Stimulated activated CD4-positive, alpha-beta T cell treated with anti-CD3 and anti-CD28 coated beads, TNF-alpha, amount 100 ng/mL, for 48 hours (primary cell): Measurements from ENCODE around the gene TBXT.
"Not testable (repeated sequence)": the region's sequence is repeated elsewhere in the genome, so short reads cannot be mapped to it uniquely, and the experiment has no call there.

Experiments used
- DNase-seq, 3 donors: peaks; one replicate each; pipeline ENCODE4 v3.0.0-alpha.2; 2020; ENCODE audit warnings: low read depth in 3 of 3

Gene TBXT

DNA sequence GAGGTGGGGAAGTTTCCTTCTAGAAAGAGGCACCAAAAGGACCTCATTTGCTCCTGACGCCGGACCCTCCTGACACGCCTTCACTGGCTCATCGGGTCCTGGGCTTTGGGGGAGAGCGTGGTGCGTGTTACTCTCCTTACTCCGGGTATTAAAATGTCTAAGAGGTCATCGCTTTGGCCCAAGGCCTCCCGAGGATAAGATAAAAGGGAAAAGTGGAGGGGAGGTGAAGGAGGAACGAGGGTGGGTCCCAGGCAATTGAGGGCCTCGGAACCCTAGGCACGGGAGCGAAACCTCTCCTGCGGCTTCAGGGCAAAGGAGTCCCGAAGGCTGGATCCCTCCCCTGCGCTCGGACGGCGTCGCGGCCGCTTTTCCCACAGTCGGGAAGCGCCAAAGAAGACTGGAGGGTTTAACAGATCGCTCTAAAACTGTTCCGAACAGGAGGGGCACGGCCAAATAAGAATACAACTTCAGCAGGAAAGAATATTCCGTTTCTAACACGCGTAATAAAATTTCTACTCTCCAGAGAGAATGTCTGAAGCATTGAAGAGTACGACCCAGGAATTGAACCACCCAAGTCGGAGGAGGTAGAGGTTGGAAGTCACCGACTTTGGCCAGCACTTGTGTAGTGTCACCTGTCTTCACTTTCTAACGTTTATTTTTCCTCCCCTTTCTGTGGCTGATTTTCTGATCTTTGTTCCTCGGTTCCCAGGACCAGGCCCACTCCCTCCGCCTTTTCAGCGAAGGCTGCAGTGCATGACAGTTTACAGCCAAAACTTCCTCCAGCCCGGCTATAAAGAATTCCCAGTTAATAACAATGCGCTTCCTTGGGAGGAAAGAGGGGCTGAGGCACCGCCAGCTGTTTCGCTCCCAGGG, 2.1 kb upstream of the TBXT start:
- DNase-seq = no peak

DNA sequence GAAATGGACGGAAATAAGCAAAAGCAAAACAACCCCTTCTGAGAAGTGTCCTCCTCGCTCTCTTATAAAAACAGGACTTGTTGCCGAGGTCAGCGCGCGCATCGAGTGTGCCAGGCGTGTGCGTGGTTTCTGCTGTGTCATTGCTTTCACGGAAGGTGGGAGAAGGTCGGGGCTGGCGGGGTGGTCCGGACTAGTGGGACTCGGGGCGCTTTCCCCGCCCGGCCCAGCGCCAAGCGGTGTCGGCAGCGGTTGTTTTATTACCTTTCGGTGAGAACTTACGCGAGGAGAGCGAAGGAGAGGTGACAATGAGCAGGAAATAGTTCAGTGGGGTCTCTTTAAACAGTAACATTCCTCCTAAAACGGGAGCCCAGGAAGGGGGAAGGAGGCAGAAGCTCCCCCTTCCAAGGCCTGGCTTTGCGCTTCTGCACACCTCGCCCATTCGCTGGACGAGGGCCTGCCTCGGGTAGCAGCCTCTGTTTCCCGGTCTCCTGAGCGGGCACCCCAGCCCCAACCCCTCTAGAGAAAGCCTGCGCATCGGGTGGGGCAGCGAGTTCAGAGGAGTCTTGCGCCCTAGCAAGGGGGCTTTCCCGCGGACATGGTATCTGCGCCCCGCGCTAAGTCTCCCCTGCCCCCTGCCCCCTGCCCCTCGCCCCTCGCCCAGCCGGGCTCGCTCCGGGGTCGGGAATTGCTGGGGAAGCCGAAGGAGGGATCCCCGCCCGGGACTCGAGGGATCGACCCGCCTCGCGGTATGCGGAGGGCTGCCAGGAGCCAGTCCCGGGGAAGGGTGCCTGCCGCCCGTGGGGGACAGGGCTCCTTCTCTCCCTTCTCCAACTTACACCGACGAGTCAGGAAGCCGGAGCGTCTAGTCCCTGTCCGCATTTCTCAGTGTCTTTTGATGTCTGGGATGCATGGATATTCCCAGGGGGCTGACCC, 1.2 kb upstream of the TBXT start:
- no peak for DNase-seq

DNA sequence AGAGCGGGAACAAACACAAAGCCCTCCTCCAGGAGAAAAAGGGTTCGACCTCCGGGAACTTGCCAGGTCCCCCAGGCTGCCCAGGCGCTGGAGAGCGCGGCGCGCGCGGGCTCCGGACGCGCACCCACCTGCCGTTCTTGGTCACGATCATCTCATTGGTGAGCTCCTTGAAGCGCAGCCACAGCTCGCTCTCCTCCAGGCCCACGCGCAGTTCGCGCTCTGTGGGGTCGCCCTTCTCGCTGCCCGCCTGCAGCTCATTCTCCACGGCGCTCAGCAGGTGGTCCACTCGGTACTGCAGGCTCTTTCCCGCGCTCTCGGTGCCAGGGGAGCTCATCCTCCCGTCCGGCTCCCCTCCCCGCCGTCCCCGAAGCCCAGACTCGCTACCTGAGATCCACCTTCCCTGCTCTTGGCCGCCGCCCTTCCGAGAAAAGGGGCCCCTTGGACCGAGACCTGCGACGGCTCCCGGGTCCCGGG, 356 bp downstream of the TBXT start:
- no peak for DNase-seq

DNA sequence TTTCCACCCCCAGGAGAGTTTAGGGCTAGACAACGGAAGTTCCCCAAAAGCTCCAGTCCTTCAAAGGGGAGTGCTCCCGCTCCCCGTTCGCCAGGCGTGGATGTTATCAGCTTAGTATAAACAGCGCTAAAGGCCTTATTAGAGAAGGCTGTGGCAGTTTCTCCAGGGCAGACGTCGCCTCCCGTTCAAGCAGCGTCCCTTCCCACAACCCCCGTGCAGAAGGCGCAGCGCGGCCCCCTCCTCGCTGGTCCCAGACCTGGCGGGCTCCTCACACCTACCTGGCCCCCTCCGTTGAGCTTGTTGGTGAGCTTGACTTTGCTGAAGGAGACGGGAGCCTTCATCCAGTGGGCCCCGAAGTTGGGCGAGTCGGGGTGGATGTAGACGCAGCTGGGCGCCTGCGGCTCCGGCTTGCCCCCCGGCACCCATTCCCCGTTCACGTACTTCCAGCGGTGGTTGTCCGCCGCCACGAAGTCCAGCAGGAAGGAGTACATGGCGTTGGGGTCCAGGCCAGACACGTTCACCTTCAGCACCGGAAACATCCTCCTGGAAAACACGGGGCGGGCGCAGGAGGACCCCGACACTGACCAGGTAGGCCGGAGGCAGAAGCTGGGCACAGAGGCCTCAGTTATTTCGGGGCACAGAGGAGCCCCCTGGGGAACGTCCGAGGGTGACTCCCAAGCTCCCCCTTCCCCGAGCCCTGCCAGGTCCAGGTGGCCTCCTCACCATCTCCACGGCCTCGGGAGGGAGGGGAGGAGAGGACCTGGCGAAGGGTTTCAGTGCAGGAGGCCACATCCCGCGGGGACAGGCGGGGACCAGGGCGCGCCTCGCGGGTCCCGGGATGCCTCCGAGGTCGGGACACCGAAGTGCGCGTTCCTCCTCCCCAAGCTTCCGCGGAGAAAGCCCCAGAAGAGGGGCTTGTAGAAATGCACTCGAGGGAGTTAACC, 1.1 kb downstream of the TBXT start:
- no peak for DNase-seq

DNA sequence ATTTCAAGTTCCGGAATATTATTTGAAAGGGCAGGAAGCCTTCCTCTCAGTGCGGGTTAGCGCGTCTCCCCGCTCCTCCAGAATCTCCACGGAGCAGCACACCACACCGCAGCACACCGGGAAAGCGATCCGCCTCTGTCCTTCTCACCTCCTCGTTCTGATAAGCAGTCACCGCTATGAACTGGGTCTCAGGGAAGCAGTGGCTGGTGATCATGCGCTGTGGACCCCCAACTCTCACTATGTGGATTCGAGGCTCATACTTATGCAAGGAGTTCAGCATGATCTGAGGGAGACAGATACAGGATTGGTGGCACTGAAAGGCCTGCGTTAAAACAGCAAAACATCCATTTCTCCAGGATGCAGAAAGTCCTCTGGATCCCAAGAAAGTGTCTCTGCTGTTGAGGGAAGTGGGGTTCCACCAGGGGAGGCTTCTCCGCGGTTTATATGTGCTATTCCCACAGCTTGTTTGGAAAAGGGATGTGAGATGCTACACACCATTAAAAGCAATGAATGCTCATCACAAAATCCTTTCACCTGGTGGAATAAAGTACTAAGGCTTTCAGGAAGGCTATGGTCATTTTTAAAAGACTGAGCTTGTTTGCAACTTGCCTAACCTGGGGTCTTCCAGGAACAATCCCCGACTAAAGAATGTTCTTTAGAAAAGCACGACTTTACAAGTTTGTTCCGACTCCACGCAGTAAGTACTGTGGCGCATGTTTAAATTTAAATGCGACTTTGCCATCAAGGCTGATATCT, 1.9 kb downstream of the TBXT start:
- DNase-seq = no peak

DNA sequence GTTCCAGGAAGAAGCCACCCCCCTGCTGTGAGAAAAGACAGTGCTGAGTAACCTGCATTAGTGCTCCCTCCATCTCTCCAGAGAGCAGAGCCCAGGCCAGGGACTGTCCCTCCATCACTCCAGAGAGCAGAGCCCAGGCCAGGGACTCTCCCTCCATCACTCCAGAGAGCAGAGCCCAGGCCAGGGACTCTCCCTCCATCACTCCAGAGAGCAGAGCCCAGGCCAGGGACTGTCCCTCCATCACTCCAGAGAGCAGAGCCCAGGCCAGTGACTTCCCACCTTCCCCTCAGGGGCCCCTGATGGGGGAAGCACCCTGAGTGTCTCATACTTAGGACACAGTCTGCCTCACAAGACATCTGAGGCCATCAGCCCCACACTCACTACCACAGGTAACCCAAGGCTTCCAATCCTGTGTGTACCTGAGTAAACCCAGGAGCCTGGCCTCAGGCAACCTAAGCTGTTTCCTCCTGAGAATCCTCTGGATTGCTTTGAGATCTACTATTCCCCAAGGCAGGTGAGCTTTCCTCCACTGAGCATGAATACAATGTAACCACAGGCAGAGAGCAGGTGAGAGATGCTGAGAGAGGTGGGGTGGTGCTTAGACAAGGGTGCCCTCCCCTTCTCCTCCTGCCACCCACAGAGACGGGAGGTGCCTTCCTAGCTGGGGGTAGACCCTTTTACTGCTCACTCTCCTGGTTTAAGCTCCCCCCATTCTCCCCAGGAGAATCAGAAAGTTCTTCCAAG, 4.9 kb downstream of the TBXT start:
- DNase-seq = peak in 2 of 3 donors; percentile 15 to 50

DNA sequence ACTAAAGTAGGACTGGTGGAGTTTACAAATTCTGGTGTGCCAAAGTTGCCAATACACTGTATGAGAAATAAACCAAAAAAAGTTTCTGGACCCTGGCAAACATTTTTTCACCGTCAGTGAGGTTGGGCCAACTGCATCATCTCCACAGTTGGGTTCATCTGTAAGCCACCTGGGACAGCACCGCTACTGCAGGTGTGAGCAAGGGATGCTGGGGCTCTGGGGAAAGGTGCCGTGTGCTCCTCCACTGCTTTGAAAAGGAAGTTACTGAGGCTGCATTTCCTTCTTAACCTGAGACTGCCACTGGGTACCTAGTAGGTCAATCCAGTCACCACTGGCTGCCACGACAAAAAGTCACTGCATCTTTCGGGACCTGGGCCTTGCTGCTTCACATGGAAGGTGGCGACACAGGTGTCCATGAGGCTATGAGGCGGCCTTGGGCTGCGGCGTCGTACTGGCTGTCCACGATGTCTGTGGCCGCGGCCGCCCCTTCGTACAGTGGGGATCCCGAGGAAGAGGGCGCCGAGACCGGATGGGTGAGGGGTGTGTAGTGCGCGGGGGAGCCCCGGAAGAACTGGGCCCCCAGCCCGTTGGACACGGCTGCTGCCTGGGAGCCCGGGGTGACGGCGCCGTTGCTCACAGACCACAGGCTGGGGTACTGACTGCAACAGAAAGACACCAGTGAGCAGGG, 9.6 kb downstream of the TBXT start:
- DNase-seq = no peak

DNA sequence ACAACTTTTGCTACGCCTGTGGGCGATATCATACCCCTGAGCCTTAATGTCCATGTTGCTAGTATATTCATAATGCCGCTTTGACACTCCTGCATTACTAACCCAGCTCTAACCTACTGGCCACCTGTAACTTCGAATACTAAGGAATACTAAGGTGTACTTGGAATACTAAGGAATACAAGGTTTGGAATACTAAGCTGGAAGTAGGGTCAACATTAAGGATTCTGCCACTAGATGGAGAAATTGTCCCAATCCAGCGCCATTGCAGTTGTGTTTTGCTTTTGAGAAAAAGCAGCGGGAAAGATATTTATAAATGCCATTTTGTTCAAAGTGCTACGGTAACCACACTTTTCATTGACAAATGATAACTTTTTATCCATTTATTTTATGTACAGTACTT, 10.7 kb downstream of the TBXT start:
- DNase-seq = no peak

DNA sequence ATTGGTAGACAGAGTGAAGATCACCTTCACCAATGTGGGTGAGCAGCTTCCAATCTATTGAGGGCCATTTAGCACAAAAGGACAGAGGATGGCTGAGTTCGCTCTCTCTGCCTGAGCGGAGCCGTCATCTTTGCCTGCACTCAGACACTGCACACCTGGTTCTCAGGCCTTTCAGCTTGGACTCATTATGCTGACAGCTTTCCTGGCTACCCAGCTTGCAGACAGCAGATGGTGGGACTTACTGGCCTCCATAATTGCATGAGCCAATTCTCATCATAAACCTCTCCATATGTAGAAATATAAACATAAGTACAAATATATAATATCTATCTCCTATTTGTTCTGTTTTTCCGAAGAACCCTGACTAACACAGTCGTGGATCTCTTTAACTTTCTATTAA, 13.7 kb downstream of the TBXT start:
- DNase-seq = no peak

DNA sequence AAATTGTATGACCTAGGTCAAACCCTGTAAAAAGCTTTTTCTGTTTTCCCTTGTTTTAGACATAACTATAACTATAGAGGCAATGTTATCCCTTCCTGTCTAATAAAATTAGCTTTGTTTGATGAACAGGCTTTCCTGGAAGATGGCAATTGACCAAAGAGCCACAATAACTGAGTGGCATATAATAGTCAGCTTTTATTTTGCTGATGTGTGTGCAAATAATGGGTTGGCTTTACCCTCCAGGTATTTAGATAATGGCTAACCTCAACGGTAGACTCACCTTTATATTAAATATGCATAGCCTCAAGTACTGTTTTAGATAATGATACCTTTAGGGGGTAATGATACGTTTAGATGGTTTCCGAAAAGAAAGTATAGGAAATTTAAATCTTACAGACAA, 15.0 kb downstream of the TBXT start:
- DNase-seq = no peak

DNA sequence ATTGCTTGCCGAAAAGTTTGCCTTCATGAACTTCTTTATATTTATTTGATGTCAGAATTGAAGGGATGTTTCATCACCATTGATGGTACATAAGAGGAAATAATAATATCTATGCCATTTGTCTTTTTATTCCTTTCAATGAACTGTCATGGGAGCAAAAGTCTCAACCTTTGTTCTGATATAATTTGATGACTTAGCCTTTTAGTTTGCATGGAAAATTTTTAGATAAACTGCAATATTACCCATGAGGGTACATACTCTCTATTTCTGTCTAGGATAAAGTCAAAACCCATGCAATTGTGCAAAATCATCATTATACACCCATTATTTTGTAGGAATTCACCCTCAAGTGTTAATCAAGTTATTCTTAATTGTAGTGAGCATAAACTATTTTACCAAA, 15.9 kb downstream of the TBXT start:
- no peak for DNase-seq

DNA sequence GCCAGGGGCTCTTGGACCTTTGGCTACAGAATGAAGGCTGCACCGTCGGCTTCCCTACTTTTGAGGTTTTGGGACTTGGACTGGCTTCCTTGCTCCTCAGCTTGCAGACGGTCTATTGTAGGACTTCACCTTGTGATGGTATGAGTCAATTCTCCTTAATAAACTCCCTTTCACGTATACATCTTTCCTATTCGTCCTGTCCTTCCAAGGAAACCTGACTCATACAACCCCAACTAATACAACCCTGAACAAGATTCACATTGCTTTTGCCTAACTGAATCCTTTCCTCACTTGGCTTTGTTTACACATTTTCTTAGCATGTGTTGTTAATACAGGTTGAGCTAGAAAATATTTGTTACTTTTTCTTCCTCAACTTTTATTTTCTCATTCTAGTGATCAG, 21.9 kb downstream of the TBXT start:
- DNase-seq = no peak

DNA sequence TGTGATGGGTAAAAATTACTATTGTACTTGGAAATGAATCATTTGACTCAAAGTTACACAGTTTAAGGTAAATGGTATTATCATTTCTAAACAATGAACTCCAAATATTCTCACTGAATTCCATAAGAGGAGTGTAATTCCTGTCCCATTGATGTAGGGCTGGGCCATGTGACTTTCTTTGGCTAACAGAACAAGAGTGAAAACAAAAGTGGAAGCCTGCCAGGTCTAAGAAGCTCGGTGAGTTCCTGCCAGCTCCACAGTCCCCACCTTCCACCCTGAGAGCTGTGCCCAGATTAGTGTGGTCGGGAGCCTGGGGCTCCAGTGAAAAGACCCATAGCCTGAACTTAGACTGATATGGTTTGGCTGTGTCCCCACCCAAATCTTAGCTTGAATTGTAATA, 24.6 kb downstream of the TBXT start:
- no peak for DNase-seq

DNA sequence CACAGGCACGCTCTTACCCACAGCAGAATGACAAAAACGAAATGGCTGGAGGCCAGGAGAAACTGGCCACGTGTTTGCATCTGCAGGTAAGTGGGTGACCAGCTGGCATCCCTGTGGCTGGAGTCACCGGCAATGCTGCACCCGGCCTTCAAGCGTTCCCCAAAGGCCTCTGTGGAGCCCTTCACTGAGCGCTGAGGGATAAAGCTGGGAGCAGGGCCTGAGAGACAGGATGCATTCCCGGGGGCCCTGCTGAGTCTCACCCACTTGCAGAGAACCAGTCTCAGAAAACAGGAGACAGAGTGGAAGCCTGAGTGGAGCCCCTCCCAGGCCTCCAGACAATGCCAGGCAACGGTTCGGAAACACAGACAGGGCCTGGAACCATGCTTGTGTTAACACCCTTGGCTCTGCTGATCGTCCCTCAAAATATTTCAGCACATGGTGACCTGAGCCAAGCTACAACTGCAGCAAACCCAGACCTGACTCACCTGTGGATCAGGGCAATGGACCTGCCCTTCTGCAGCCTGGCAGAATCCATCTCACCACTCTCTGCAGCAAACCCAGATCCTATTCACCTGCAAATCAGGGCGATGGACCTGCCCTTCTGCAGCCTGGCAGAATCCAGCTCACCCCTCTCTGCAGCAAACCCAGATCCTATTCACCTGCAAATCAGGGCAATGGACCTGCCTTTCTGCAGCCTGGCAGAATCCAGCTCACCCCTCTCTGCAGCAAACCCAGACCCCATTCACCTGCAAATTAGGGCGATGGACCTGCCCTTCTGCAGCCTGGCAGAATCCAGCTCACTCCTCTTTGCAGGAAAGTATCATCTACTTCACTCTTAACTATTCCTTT, 39.8 kb downstream of the TBXT start:
- no peak for DNase-seq

DNA sequence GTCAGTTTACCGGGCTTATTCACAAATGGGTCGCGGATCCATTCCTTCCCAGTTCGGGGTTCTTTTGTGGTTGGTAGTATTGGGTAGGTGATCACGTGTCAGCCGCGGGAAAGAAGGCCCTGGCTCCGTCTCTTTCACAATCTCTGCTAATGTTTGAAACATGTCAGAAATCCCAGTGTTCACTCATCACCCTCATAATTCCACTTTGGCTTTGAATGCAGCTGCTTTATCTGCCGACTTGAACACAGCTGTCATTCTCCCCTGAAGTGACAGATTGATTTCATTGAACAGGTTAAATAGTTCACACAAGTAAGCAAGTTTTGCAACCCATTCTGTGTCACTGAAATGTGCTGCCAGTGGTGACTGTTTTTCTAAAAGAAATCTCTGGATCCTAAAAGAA, 44.5 kb downstream of the TBXT start:
- DNase-seq = not testable (repeated sequence)

DNA sequence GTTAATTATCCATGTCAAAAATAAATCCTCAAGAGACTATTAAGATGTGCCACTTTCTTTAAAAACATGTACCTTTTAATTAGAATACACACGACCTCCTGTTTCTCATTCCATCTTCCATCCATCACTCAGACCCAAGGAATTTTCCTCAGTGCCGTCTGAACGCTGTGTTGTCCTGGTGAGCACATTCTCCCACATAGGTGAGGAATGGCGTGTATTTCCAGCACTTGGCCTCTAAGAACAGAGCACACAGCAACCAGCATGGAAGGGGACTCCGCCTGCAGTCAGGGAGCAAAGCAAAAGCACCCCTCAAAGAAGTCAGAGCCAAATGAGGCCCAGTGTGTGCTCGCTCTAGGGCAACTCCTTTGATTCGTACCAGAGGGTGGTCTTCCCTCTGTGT, 45.9 kb downstream of the TBXT start:
- no peak for DNase-seq

DNA sequence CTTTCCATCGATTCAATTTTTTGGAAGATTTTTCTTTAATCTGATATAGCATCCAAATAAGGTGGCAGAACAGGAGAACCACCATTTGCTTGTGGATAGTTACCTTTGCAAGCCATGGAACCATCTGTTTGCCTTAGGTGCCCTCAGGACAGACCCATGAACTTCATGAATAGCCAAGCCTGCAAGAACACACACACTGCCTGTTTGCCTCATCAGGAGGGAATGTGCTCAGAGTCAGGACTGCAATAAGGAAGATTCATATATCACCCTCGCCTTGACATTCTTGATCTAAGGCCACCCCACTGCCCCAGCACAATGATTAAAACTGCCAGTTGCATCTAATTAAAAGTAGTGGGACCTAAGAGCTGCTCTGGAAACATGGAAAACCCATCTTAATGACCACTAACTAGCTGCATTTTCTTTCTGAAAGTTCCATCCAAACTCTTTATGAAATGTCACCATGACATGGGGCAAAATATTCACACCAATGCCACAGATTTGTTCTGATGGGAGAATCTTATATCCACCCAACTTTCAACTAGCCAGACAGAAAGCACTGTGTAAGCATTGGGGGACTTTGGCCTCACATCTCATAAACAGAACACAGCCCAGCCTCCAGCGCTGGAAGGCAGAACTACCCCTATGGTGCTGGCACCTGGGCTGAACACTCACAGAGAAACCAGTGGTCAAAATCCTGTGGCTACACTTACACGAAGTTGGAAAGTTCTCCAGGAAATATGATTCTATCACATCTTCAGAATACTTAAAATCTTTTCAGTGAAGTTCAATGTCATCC, 48.3 kb downstream of the TBXT start:
- DNase-seq = no peak

DNA sequence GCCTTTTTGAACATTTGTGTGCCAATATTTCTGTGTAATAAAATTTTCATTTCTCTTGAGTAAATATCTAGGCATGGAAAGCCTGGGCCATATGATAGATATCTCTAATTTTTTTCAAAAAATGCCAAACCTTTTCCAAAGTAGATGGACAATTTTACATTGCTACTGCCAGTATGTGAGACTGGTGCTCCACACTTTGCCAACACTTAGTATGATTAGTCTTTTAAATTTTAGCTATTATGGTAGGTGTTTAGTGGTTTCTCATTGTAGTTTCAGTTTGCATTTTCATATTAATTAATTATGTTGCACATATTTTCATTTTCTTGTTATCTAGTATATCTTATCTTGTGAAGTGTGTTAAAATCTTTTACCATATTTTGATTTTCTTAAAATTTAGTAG, 52.0 kb downstream of the TBXT start:
- DNase-seq = no peak
